ENCODE data around the gene RASGRF2.

RASGRF2 gene

DNA sequence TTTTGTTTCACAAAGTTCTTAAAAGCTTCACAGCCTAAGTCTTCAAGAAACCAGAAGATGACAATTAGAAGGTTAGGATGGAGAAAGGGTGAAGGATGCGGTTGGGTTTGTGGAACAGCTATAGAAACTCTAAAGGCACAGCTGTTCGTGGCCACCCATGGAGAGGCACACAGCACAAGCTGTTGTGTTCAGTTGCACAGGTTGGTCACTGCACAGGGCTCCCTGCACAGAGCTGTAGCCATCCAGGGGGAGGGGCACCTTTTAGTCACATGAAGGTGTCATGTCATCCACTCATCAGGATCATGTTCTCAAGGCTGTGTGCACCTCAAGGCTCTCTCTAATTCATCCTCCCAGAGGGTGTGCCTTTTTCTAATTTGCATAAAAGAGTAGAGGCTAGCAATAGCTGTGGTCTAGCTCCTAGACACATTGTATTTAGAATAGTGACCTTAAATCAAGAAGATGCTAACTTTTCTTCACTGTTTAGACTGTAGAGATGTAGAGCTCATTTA, 5.0 kb upstream of the RASGRF2 start:
- Histone ChIP-seq H4K20me1 (ENCODE audit: control insufficient read depth, insufficient read depth, low read depth, low read length) (no peaks in the 10 kb centered on the region), H3K27ac (ENCODE audit: low read depth, low read length) (no peak overlapping the region), H3K36me3 (ENCODE audit: control insufficient read depth, low read length) (no peaks in the 10 kb centered on the region), H3K79me2 (ENCODE audit: control insufficient read depth, low read length) (no peaks in the 10 kb centered on the region), H3K4me3 (ENCODE audit: low read length) (no peak overlapping the region), H3K27me3 (ENCODE audit: control insufficient read depth, low read length) (no peaks in the 10 kb centered on the region), H3K4me2 (ENCODE audit: low read length) (no peak overlapping the region), H3K9me2 (replicated peaks; ENCODE audit: control insufficient read depth, low read length) (no peaks in the 10 kb centered on the region), H3K9me3 (ENCODE audit: control insufficient read depth, insufficient read depth, low read length) (peaks cover 2% of the 10 kb centered on the region; the same call in 1 of the 2 replicates), H3F3A (ENCODE audit: control insufficient read depth, insufficient read depth) (0 out of 2 replicates have a peak, but pooled peaks cover 2% of the 10 kb centered on the region), H3K4me1 (ENCODE audit: control insufficient read depth, low read length) (no peaks in the 10 kb centered on the region)
- no peak for TF ChIP-seq EZH2phosphoT487 (IDR thresholded peaks at IDR 0.05; ENCODE audit: borderline replicate concordance, low read length)
- TF ChIP-seq, protein P1, sequence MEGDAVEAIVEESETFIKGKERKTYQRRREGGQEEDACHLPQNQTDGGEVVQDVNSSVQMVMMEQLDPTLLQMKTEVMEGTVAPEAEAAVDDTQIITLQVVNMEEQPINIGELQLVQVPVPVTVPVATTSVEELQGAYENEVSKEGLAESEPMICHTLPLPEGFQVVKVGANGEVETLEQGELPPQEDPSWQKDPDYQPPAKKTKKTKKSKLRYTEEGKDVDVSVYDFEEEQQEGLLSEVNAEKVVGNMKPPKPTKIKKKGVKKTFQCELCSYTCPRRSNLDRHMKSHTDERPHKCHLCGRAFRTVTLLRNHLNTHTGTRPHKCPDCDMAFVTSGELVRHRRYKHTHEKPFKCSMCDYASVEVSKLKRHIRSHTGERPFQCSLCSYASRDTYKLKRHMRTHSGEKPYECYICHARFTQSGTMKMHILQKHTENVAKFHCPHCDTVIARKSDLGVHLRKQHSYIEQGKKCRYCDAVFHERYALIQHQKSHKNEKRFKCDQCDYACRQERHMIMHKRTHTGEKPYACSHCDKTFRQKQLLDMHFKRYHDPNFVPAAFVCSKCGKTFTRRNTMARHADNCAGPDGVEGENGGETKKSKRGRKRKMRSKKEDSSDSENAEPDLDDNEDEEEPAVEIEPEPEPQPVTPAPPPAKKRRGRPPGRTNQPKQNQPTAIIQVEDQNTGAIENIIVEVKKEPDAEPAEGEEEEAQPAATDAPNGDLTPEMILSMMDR (IDR thresholded peaks at IDR 0.05; ENCODE audit: low read depth, low read length, poor library complexity, severe bottlenecking), result no peak

GRCh38 chr5:80956272-80956671, 3.9 kb upstream of the RASGRF2 start:
- no peak overlapping the region for H3K27ac ChIP-seq (ENCODE audit: low read depth, low read length)
- H3K4me3 ChIP-seq (ENCODE audit: low read length), result no peak overlapping the region
- no peaks in the 10 kb centered on the region for H4K20me1 ChIP-seq (ENCODE audit: control insufficient read depth, insufficient read depth, low read depth, low read length)
- H3K9me3 ChIP-seq (ENCODE audit: control insufficient read depth, insufficient read depth, low read length), result peaks cover 2% of the 10 kb centered on the region; the same call in 1 of the 2 replicates
- no peaks in the 10 kb centered on the region for H3K36me3 ChIP-seq (ENCODE audit: control insufficient read depth, low read length)
- H3K27me3 ChIP-seq (ENCODE audit: control insufficient read depth, low read length), result no peaks in the 10 kb centered on the region
- H3F3A ChIP-seq (ENCODE audit: control insufficient read depth, insufficient read depth), result 0 out of 2 replicates have a peak, but pooled peaks cover 2% of the 10 kb centered on the region
- TF ChIP-seq EZH2phosphoT487 (IDR thresholded peaks at IDR 0.05; ENCODE audit: borderline replicate concordance, low read length), result no peak
- TF ChIP-seq, protein P1 (IDR thresholded peaks at IDR 0.05; ENCODE audit: low read depth, low read length, poor library complexity, severe bottlenecking), result no peak
- H3K79me2 ChIP-seq (ENCODE audit: control insufficient read depth, low read length), result no peaks in the 10 kb centered on the region
- H3K9me2 ChIP-seq (replicated peaks; ENCODE audit: control insufficient read depth, low read length), result no peaks in the 10 kb centered on the region
- no peaks in the 10 kb centered on the region for H3K4me1 ChIP-seq (ENCODE audit: control insufficient read depth, low read length)
- H3K4me2 ChIP-seq (ENCODE audit: low read length), result no peak overlapping the region

DNA sequence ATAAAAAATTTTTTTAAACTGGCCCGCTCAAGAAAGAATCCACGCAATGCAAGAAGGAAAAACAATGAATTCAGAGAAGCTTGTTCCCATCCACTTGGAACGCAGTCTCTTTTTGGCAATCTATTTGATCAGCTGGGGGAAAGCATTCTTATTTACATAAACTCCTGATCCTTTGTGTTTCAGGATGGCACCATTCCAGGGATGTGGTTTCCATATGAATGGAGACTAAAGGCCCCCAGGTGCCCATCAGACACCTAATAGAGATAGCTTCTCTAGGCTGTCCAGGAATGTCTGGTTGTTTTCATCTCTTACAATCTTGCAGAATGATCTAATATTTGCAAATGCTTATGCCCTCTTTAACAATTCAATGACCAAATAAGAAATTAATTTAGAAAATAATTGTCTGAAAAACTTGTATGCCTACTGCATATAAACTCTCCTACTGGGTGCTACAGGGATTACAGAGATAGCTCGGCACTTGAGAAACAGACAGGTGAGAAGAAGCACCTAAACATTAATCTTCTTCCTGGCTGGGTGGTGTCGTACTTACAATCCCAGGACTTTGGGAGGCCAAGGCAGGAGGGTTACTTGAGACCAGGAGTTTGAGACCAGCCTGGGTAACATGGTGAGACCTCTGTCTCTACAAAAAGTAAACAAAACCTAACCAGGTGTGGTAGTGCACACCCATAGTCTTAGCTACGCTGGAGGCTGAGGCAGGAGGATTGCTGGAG, 3.0 kb upstream of the RASGRF2 start:
- Histone ChIP-seq H3K36me3 (ENCODE audit: control insufficient read depth, low read length) (no peaks in the 10 kb centered on the region), H3K9me2 (replicated peaks; ENCODE audit: control insufficient read depth, low read length) (no peaks in the 10 kb centered on the region), H3K27me3 (ENCODE audit: control insufficient read depth, low read length) (no peaks in the 10 kb centered on the region), H3K27ac (ENCODE audit: low read depth, low read length) (no peak overlapping the region), H3K4me1 (ENCODE audit: control insufficient read depth, low read length) (no peaks in the 10 kb centered on the region), H3F3A (ENCODE audit: control insufficient read depth, insufficient read depth) (0 out of 2 replicates have a peak, but pooled peaks cover 2% of the 10 kb centered on the region), H3K4me3 (ENCODE audit: low read length) (no peak overlapping the region), H3K4me2 (ENCODE audit: low read length) (no peak overlapping the region), H4K20me1 (ENCODE audit: control insufficient read depth, insufficient read depth, low read depth, low read length) (no peaks in the 10 kb centered on the region), H3K79me2 (ENCODE audit: control insufficient read depth, low read length) (no peaks in the 10 kb centered on the region), H3K9me3 (ENCODE audit: control insufficient read depth, insufficient read depth, low read length) (peaks cover 2% of the 10 kb centered on the region; the same call in 1 of the 2 replicates)
- TF ChIP-seq, protein P1 (IDR thresholded peaks at IDR 0.05; ENCODE audit: low read depth, low read length, poor library complexity, severe bottlenecking), result no peak
- TF ChIP-seq EZH2phosphoT487 (IDR thresholded peaks at IDR 0.05; ENCODE audit: borderline replicate concordance, low read length), result no peak
